ENCODE measurements around the gene CRMP1.

DNA sequence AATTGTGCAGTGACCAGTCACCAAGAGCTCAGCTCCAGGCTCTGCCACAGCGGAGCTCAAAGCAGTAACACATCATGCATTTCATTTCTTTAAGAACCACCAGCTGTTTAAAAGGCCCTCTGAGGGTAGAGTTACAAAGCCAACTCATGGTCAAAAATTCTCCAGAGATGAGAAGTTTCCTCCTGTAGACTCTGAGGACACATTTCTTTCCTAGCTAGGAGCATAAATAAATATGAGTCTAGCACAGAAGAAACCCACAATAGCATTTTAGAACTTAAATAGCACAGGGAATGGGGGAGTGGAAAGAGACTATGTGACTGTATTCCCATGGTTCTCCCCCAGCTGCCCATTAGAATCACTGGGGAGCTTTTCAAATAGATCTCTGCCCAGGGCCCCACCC, 6.5 kb upstream of the CRMP1 start:
- no peak for TF ChIP-seq ZNF274 (IDR thresholded peaks at IDR 0.05; ENCODE audit: low read depth, low read length)
- no peak for TF ChIP-seq YY1 (IDR thresholded peaks at IDR 0.05; ENCODE audit: insufficient read depth, insufficient read length)

Data from NT2/D1 (cell line).